Measurements from ENCODE around the gene EMILIN3. TPM values are rescaled to one million over a fixed set of nuclear protein-coding genes. Genes with fewer than 3 reads are reported as not detected.
A peak's percentile ranks its signal among the peaks of the same experiment; 100 is the strongest.
"Not testable (repeated sequence)": the region's sequence is repeated elsewhere in the genome, so short reads cannot be mapped to it uniquely, and the experiment has no call there.

The EMILIN3 gene
- total RNA-seq, 1 experiment from 2014 or later, result 0.12 TPM

DNA sequence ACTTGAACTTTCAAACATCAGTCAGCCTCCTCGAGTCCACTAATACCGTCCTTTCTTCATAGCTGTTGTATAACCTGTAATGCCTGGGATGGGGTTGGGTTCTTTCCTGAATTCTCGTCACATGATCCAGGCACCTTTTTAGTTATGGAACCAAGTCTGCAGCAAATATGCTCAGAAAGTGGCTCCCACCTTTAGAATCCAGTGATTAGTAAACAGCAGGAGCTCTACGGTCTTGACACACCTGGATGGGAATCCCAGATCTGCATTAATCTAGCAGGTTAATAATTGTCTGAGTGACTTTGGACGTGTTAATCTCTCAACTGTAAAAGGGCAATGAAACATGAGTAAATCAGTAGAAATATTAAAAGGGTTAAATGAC lies 48.4 kb downstream of the EMILIN3 start:
- DNase-seq (ENCODE audit: low read depth), result no peak

DNA sequence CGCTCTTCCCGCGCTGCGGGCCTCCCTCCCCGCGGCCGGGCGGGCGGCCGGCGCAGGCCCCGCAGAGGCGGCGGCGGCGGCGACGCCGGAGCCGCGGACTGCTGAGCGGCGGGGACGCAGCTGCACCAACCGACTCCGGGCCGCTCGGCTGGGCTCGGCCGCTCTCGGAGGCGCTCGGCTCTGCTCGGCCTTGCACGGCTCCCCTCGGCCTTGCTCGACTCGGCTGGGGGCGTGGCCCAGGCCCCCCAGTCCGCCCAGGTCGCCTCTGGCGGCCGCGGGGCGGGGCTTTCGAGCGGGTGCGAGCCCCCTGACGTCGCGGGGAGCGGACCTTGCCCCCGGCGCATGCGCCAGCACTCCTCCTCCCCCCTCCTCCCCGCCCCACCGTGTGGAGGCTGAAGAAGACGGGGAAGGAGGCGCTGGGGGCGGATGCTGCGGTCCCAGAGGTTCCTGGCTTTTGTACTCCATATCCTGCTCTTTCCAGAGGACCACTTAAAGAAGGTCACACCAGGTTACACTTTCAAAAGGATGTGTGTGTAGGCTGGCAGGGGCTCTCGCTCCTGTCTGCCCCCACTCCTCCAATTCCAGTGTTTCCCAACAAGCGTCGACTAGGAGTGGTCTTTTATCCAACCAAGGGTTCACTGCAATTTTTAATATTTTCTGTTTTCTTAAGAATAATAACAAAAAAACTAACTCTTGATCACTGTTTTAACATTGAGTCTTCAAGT lies 48.9 kb downstream of the EMILIN3 start, which contains the start of gene ZHX3:
ZHX3 (minus strand) TSS at position 186 of the 725 bp plus-strand sequence. CDS start 112,815 bp downstream, outside the sequence.
- DNase-seq (ENCODE audit: low read depth), result peak; percentile 98

DNA sequence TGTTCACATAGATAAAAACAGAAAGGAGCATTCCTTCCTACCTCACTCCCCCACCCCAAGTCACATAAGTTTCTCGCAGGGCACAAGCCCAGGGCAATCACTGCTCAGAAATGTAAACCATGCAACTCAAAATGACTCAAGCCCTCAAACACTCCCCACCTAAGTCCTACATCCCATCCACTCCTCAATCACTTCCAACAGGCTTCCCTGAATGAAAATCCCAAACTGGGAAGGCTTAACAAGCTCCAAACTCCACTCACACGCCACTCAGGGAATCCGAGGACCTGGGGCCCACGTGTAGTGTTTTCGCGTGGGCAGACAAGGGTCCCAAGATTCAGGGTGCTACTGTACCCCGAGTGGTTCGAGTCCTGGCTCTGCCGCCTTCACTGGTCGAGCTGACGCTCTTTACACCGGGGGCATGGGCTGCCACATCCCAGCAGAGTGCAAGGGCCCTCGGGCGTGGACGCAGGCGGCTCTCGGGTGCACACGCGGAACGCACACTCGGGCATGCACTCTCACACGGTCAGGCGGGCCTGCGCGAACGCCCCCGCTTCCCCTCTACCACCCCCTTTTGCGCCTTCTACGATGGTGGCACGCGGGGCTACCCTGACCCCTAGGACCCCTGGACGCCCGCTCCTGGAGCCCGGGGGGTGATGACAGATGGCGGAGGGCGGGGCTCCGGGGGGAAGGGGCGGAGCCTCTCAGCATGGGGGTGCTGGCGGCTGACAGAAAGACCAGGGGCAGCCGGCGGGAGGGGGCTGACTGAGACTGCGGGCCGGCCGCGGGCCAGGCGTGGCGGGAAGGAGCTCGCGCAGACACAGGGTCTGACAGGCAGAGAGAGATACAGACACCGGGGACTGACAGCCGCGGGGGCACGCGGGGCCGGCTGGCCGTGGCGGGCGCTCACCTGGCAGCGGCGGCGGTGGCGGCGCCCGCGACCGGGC lies 49.7 kb downstream of the EMILIN3 start:
- peak; percentile 84 for DNase-seq (ENCODE audit: low read depth)

DNA sequence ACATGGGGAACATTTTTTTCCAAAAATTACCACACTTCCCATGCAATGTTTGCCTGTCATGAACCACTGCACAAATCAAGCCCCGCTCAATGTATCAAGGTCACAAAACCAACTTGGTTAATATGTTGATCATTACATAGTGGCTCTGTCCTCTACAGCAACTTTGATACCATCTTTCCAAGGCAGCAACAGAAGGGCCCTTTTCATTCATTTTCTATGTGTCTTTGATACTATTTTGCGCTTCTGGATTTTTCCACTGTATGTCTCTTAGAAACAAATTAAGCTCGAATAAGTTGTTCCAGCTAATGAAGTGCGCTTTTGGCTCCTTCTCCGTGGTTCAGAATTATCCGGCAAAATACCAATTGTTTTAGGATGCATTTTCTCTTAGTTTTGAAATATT lies 50.6 kb downstream of the EMILIN3 start:
- DNase-seq (ENCODE audit: low read depth), result no peak

DNA sequence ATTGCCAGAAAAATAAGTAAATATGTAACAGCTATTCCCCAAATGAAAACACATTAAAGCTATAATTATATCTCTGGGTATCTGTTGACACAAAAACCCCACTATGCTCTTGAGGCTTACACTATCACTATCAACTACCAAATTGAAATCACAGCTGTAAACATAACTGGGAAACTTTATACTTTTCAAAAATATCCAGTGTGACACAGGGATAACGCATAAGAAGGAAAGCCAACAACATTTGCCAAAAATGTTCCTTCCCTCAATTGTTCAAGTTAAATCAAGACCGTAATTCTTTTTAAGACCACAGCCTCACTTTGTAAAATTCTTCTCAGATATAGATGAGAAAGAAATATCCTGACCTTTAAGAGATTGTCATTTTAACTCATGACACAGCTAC lies 52.2 kb downstream of the EMILIN3 start:
- DNase-seq (ENCODE audit: low read depth), result no peak

DNA sequence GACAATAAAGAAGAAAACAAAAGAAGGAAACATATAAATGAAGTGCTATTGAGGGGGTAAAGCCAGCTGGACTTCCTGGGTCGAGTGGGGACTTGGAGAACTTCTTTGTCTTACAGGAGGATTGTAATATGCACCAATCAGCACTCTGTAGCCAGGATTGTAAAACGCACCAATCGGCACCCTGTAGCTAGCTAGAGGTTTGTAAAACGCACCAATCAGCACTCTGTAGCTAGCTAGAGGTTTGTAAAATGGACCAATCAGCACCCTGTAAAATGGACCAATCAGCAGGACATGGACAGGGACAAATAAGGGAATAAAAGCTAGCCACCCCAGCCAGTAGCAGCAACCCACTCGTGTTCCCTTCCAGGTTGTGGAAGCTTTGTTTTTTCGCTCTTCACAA lies 54.6 kb downstream of the EMILIN3 start:
- not testable (repeated sequence) for DNase-seq (ENCODE audit: low read depth)

Other genes with a start within 250 kb of the EMILIN3 start
- 32.4 and 38.1 TPM in 2 replicates for gene PLCG1, start 229.3 kb downstream of the EMILIN3 start, total RNA-seq (2014; rRNA removed; shearing (Covaris generic))
- 20.8 and 22.1 TPM in 2 replicates for gene ZHX3, start 49.1 kb downstream of the EMILIN3 start, total RNA-seq (2014; rRNA removed; shearing (Covaris generic))
- 4.5 and 6.0 TPM in 2 replicates for gene LPIN3, start 26.0 kb downstream of the EMILIN3 start, total RNA-seq (2014; rRNA removed; shearing (Covaris generic))